Fibroblast of skin of back (primary cell): ENCODE results near the gene MALT1.

ENCODE experiments used
- DNase-seq: peaks from one replicate; pipeline ENCODE4 v3.0.0-alpha.2; 2013

The MALT1 gene

GRCh38 chr18:58692422-58693185 lies 21.3 kb downstream of the MALT1 start:
- no peak for DNase-seq

GRCh38 chr18:58694221-58694620 lies 23.0 kb downstream of the MALT1 start:
- no peak for DNase-seq

GRCh38 chr18:58694720-58695468 lies 23.6 kb downstream of the MALT1 start:
- no peak for DNase-seq

- DNase-seq = no peak
Observed at GRCh38 chr18:58695772-58696171, 24.5 kb downstream of the MALT1 start.

- no peak for DNase-seq
Observed at GRCh38 chr18:58697146-58697545, 25.9 kb downstream of the MALT1 start.

GRCh38 chr18:58698701-58699193 lies 27.5 kb downstream of the MALT1 start:
- DNase-seq = no peak

- DNase-seq = no peak
Observed at GRCh38 chr18:58699551-58699950, 28.3 kb downstream of the MALT1 start.

- no peak for DNase-seq
Observed at GRCh38 chr18:58700209-58700608, 28.9 kb downstream of the MALT1 start.

GRCh38 chr18:58712930-58713329 lies 41.7 kb downstream of the MALT1 start:
- DNase-seq = no peak

GRCh38 chr18:58714259-58714658 lies 43.0 kb downstream of the MALT1 start:
- DNase-seq = no peak

- no peak for DNase-seq
Observed at GRCh38 chr18:58714821-58715220, 43.6 kb downstream of the MALT1 start.

- no peak for DNase-seq
Observed at GRCh38 chr18:58715540-58715939, 44.3 kb downstream of the MALT1 start.

GRCh38 chr18:58716060-58716756 lies 44.9 kb downstream of the MALT1 start:
- peak; percentile 54 for DNase-seq

GRCh38 chr18:58721566-58722239 lies 50.4 kb downstream of the MALT1 start:
- peak; percentile 46 for DNase-seq

GRCh38 chr18:58723810-58724602 lies 52.7 kb downstream of the MALT1 start:
- DNase-seq = no peak

GRCh38 chr18:58726671-58727070 lies 55.4 kb downstream of the MALT1 start:
- DNase-seq = no peak

- peak; percentile 7 for DNase-seq
Observed at GRCh38 chr18:58727776-58728500, 56.7 kb downstream of the MALT1 start.

GRCh38 chr18:58728719-58729118 lies 57.5 kb downstream of the MALT1 start:
- DNase-seq = no peak

- DNase-seq = no peak
Observed at GRCh38 chr18:58730618-58731017, 59.4 kb downstream of the MALT1 start.

- no peak for DNase-seq
Observed at GRCh38 chr18:58732471-58732870, 61.2 kb downstream of the MALT1 start.

GRCh38 chr18:58733866-58734265 lies 62.6 kb downstream of the MALT1 start:
- DNase-seq = no peak
